ENCODE measurements around the gene ZSWIM4.

- TF ChIP-seq CTCF (IDR thresholded peaks at IDR 0.05) (no peak), POLR2A (IDR thresholded peaks at IDR 0.05) (no peak), POLR2AphosphoS5 (IDR thresholded peaks at IDR 0.05) (no peak)
Observed at GRCh38 chr19:13859361-13859880, 64.2 kb downstream of the ZSWIM4 start.

Data from stomach (tissue), 4 donors.